ENCODE data around the gene ATG9B. TPM values are rescaled to one million over a fixed set of nuclear protein-coding genes. Genes with fewer than 3 reads are reported as not detected.

Gene ATG9B
- total and polyA plus RNA-seq, 9 of the 15 experiments (the other 6 are each of a cell fraction or from before 2014, with no cell fraction given), result 0.29 to 8.0 (median 2.1) TPM

DNA sequence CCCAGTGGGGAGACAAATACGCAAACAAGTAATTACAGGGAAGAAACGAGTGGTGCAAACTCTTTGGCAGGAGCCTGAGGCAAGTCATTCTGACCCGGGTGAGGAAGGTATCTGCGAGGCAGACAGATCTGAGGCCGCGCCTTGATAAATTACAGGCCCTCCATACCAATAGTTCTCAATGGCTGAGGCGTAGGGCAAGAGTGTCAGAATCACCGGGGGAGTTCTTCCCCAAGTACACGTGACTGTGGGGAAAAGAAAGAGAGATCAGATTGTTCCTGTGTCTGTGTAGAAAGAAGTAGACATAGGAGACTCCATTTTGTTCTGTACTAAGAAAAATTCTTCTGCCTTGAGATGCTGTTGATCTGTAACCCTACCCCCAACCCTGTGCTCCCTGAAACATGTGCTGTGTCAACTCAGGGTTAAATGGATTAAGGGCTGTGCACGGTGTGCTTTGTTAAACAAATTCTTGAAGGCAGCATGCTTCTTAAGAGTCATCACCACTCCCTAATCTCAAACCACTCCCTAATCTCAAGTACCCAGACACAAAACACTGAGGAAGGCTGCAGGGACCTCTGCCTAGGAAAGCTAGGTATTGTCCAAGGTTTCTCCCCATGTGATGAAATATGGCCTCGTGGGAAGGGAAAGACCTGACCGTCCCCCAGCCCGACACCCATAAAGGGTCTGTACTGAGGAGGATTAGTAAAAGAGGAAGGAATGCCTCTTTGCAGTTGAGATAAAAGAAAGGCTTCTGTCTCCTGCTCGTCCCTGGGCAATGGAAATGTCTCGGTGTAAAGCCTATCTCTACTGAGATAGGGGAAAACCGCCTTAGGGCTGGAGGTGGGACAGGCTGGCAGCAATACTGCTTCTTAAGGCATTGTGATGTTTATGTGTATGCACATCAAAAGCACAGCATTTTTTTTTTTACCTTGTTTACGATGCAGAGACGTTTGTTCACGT, 2.8 kb upstream of the ATG9B start (continued):
- TF ChIP-seq, protein P1, sequence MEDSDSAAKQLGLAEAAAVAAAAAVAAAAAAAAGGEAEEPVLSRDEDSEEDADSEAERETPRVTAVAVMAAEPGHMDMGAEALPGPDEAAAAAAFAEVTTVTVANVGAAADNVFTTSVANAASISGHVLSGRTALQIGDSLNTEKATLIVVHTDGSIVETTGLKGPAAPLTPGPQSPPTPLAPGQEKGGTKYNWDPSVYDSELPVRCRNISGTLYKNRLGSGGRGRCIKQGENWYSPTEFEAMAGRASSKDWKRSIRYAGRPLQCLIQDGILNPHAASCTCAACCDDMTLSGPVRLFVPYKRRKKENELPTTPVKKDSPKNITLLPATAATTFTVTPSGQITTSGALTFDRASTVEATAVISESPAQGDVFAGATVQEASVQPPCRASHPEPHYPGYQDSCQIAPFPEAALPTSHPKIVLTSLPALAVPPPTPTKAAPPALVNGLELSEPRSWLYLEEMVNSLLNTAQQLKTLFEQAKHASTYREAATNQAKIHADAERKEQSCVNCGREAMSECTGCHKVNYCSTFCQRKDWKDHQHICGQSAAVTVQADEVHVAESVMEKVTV (CRISPR knock-in tag; IDR thresholded peaks at IDR 0.05), result 0 out of 2 replicates have a peak, but pooled peaks have one; percentile 47
- 0 out of 2 replicates have a peak, but pooled peaks have one; percentile 20 for TF ChIP-seq NR2F6 (CRISPR knock-in tag; IDR thresholded peaks at IDR 0.05)
- TF ChIP-seq ILK (tag; IDR thresholded peaks at IDR 0.05; ENCODE audit: borderline replicate concordance, low read depth), result peak; percentile 89
- TF ChIP-seq FOSL1 (tag; conservative IDR thresholded peaks at IDR 0.05), result peak; percentile 79
- peak; percentile 93 for TF ChIP-seq GTF2A2 (tag; IDR thresholded peaks at IDR 0.05)
- peak; percentile 90 for TF ChIP-seq CBFA2T3 (IDR thresholded peaks at IDR 0.05)
- TF ChIP-seq ARID1B (IDR thresholded peaks at IDR 0.05), result peak; percentile 90
- TF ChIP-seq HMG20B (CRISPR knock-in tag; IDR thresholded peaks at IDR 0.05), result peak; percentile 62; the same call in 1 of the 2 replicates
- peak; percentile 97 for TF ChIP-seq ZNF589 (CRISPR knock-in tag; IDR thresholded peaks at IDR 0.05; ENCODE audit: low read depth)
- peak; percentile 65 for TF ChIP-seq NFIC (IDR thresholded peaks at IDR 0.05)
- peak in 1 of 2 experiments; percentile 12; a peak in 2 of 4 replicates for TF ChIP-seq ARNT (IDR thresholded peaks at IDR 0.05)
- TF ChIP-seq, protein P2, sequence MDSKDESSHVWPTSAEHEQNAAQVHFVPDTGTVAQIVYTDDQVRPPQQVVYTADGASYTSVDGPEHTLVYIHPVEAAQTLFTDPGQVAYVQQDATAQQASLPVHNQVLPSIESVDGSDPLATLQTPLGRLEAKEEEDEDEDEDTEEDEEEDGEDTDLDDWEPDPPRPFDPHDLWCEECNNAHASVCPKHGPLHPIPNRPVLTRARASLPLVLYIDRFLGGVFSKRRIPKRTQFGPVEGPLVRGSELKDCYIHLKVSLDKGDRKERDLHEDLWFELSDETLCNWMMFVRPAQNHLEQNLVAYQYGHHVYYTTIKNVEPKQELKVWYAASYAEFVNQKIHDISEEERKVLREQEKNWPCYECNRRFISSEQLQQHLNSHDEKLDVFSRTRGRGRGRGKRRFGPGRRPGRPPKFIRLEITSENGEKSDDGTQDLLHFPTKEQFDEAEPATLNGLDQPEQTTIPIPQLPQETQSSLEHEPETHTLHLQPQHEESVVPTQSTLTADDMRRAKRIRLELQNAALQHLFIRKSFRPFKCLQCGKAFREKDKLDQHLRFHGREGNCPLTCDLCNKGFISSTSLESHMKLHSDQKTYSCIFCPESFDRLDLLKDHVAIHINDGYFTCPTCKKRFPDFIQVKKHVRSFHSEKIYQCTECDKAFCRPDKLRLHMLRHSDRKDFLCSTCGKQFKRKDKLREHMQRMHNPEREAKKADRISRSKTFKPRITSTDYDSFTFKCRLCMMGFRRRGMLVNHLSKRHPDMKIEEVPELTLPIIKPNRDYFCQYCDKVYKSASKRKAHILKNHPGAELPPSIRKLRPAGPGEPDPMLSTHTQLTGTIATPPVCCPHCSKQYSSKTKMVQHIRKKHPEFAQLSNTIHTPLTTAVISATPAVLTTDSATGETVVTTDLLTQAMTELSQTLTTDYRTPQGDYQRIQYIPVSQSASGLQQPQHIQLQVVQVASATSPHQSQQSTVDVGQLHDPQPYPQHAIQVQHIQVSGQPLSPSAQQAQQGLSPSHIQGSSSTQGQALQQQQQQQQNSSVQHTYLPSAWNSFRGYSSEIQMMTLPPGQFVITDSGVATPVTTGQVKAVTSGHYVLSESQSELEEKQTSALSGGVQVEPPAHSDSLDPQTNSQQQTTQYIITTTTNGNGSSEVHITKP (IDR thresholded peaks at IDR 0.05; ENCODE audit: partially characterized antibody), result peak; percentile 84
- TF ChIP-seq SMAD4 (CRISPR knock-in tag; conservative IDR thresholded peaks at IDR 0.05), result peak; percentile 98
- TF ChIP-seq DMBX1 (CRISPR knock-in tag; IDR thresholded peaks at IDR 0.05; ENCODE audit: borderline replicate concordance), result peak; percentile 99
- TF ChIP-seq, protein P3, sequence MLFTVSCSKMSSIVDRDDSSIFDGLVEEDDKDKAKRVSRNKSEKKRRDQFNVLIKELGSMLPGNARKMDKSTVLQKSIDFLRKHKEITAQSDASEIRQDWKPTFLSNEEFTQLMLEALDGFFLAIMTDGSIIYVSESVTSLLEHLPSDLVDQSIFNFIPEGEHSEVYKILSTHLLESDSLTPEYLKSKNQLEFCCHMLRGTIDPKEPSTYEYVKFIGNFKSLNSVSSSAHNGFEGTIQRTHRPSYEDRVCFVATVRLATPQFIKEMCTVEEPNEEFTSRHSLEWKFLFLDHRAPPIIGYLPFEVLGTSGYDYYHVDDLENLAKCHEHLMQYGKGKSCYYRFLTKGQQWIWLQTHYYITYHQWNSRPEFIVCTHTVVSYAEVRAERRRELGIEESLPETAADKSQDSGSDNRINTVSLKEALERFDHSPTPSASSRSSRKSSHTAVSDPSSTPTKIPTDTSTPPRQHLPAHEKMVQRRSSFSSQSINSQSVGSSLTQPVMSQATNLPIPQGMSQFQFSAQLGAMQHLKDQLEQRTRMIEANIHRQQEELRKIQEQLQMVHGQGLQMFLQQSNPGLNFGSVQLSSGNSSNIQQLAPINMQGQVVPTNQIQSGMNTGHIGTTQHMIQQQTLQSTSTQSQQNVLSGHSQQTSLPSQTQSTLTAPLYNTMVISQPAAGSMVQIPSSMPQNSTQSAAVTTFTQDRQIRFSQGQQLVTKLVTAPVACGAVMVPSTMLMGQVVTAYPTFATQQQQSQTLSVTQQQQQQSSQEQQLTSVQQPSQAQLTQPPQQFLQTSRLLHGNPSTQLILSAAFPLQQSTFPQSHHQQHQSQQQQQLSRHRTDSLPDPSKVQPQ (CRISPR knock-in tag; IDR thresholded peaks at IDR 0.05; ENCODE audit: borderline replicate concordance), result peak; percentile 92; the same call in 1 of the 2 replicates
- 0 out of 2 replicates have a peak, but pooled peaks have one; percentile 9 for TF ChIP-seq DNMT1 (IDR thresholded peaks at IDR 0.05)
- 0 out of 2 replicates have a peak, but pooled peaks have one; percentile 8 for TF ChIP-seq PHB2 (IDR thresholded peaks at IDR 0.05; ENCODE audit: low read depth)
- TF ChIP-seq GABPA (tag; conservative IDR thresholded peaks at IDR 0.05; ENCODE audit: low read depth), result peak; percentile 38; the same call in 1 of the 2 replicates
